ENCODE results near the gene PHLDB3. TPM values are rescaled to one million over a fixed set of nuclear protein-coding genes. Genes with fewer than 3 reads are reported as not detected.

The PHLDB3 gene
- total RNA-seq, 2 experiments from 2014 or later: 6.0 to 20.6 TPM

- Histone ChIP-seq H3K36me3 (ENCODE audit: insufficient read depth, low read length) (no peaks in the 10 kb centered on the region), H4K20me1 (ENCODE audit: insufficient read depth, low read length) (no peaks in the 10 kb centered on the region), H3K9me3 (ENCODE audit: low read length) (no peaks in the 10 kb centered on the region), H3K79me2 (ENCODE audit: insufficient read depth, low read depth, low read length) (no peaks in the 10 kb centered on the region), H3K27ac (ENCODE audit: low read depth, low read length, poor library complexity, severe bottlenecking) (no peak overlapping the region), H2AFZ (ENCODE audit: low read length) (no peak overlapping the region), H3K4me3 (ENCODE audit: low read depth, low read length, poor library complexity, severe bottlenecking) (no peak overlapping the region), H3K4me1 (ENCODE audit: insufficient read depth, low read length, poor library complexity, severe bottlenecking) (peaks cover 4% of the 10 kb centered on the region), H3K9me2 (ENCODE audit: insufficient read depth, low read length) (no peaks in the 10 kb centered on the region), H3K4me2 (ENCODE audit: low read length) (no peak overlapping the region)
- DNase-seq (ENCODE audit: low spot score): no peak
- no peak for TF ChIP-seq EZH2phosphoT487 (IDR thresholded peaks at IDR 0.05; ENCODE audit: borderline replicate concordance, low read depth, low read length)
- no peak for TF ChIP-seq CTCF (conservative IDR thresholded peaks at IDR 0.05; ENCODE audit: low read length)
- ChIA-PET POLR2A (no interaction called here), CTCF (ENCODE audit: unreplicated experiment) (no interaction called here)
- intact Hi-C loops (cut with micrococcal nuclease; ENCODE audit: unreplicated experiment): loop anchor here (5.0 kb wide), 1 partner anchor 84 kb away; no protein-coding TSS in a partner anchor
- BruUV-seq (replicated peaks): no TSS peak
Observed at GRCh38 chr19:43433689-43434088, 70.9 kb downstream of the PHLDB3 start.

- Histone ChIP-seq H3K27ac (ENCODE audit: low read depth, low read length, poor library complexity, severe bottlenecking) (no peak overlapping the region), H3K9me3 (ENCODE audit: low read length) (no peaks in the 10 kb centered on the region), H3K9me2 (ENCODE audit: insufficient read depth, low read length) (no peaks in the 10 kb centered on the region), H4K20me1 (ENCODE audit: insufficient read depth, low read length) (no peaks in the 10 kb centered on the region), H2AFZ (ENCODE audit: low read length) (no peak overlapping the region), H3K36me3 (ENCODE audit: insufficient read depth, low read length) (no peaks in the 10 kb centered on the region), H3K4me3 (ENCODE audit: low read depth, low read length, poor library complexity, severe bottlenecking) (no peak overlapping the region), H3K4me2 (ENCODE audit: low read length) (no peak overlapping the region), H3K4me1 (ENCODE audit: insufficient read depth, low read length, poor library complexity, severe bottlenecking) (peaks cover under 1% of the 10 kb centered on the region), H3K79me2 (ENCODE audit: insufficient read depth, low read depth, low read length) (no peaks in the 10 kb centered on the region)
- TF ChIP-seq CTCF (conservative IDR thresholded peaks at IDR 0.05; ENCODE audit: low read length): no peak
- no peak for TF ChIP-seq EZH2phosphoT487 (IDR thresholded peaks at IDR 0.05; ENCODE audit: borderline replicate concordance, low read depth, low read length)
- no peak for DNase-seq (ENCODE audit: low spot score)
- BruUV-seq (replicated peaks): no TSS peak
- CTCF ChIA-PET (ENCODE audit: unreplicated experiment): no interaction called here
- intact Hi-C loops (cut with micrococcal nuclease; ENCODE audit: unreplicated experiment): loop anchor here (5.0 kb wide), 1 partner anchor 84 kb away; no protein-coding TSS in a partner anchor
- POLR2A ChIA-PET: no interaction called here
Observed at GRCh38 chr19:43433358-43433673, 71.2 kb downstream of the PHLDB3 start.

GRCh38 chr19:43430976-43431375 is 73.6 kb downstream of the PHLDB3 start:
- no peak overlapping the region for H3K4me3 ChIP-seq (ENCODE audit: low read depth, low read length, poor library complexity, severe bottlenecking)
- POLR2A ChIA-PET: no interaction called here
- H3K9me3 ChIP-seq (ENCODE audit: low read length): no peaks in the 10 kb centered on the region
- intact Hi-C loops (cut with micrococcal nuclease; ENCODE audit: unreplicated experiment): loop anchor here (5.0 kb wide), 1 partner anchor 86 kb away; no protein-coding TSS in a partner anchor
- H4K20me1 ChIP-seq (ENCODE audit: insufficient read depth, low read length): no peaks in the 10 kb centered on the region
- H3K36me3 ChIP-seq (ENCODE audit: insufficient read depth, low read length): no peaks in the 10 kb centered on the region
- no peaks in the 10 kb centered on the region for H3K9me2 ChIP-seq (ENCODE audit: insufficient read depth, low read length)
- CTCF ChIA-PET (ENCODE audit: unreplicated experiment): no interaction called here
- TF ChIP-seq CTCF (conservative IDR thresholded peaks at IDR 0.05; ENCODE audit: low read length): no peak
- no peak for TF ChIP-seq EZH2phosphoT487 (IDR thresholded peaks at IDR 0.05; ENCODE audit: borderline replicate concordance, low read depth, low read length)
- DNase-seq (ENCODE audit: low spot score): no peak
- H3K4me2 ChIP-seq (ENCODE audit: low read length): no peak overlapping the region
- H3K4me1 ChIP-seq (ENCODE audit: insufficient read depth, low read length, poor library complexity, severe bottlenecking): no peaks in the 10 kb centered on the region
- no peaks in the 10 kb centered on the region for H3K79me2 ChIP-seq (ENCODE audit: insufficient read depth, low read depth, low read length)
- BruUV-seq (replicated peaks): no TSS peak
- H3K27ac ChIP-seq (ENCODE audit: low read depth, low read length, poor library complexity, severe bottlenecking): no peak overlapping the region
- no peak overlapping the region for H2AFZ ChIP-seq (ENCODE audit: low read length)

Measured in OCI-LY7 (cell line).